ENCODE data around the gene CRAMP1. TPM values are rescaled to one million over a fixed set of nuclear protein-coding genes. Genes with fewer than 3 reads are reported as not detected.

CRAMP1 gene
- total RNA-seq, 1 donor from 2014 or later, result 22.4 TPM

- no peaks in the 10 kb centered on the region for H3K27me3 Mint-ChIP-seq
- DNase-seq (no peak), ATAC-seq (ENCODE audit: low read depth) (no peak)
- CTCF ChIA-PET, result no interaction called here
- no peaks in the 10 kb centered on the region for H3K9me3 Mint-ChIP-seq
- no peak overlapping the region for H3K27ac Mint-ChIP-seq
- H3K4me3 Mint-ChIP-seq, result no peak overlapping the region
- POLR2A ChIA-PET, result no interaction called here
- TF ChIP-seq, protein P1, sequence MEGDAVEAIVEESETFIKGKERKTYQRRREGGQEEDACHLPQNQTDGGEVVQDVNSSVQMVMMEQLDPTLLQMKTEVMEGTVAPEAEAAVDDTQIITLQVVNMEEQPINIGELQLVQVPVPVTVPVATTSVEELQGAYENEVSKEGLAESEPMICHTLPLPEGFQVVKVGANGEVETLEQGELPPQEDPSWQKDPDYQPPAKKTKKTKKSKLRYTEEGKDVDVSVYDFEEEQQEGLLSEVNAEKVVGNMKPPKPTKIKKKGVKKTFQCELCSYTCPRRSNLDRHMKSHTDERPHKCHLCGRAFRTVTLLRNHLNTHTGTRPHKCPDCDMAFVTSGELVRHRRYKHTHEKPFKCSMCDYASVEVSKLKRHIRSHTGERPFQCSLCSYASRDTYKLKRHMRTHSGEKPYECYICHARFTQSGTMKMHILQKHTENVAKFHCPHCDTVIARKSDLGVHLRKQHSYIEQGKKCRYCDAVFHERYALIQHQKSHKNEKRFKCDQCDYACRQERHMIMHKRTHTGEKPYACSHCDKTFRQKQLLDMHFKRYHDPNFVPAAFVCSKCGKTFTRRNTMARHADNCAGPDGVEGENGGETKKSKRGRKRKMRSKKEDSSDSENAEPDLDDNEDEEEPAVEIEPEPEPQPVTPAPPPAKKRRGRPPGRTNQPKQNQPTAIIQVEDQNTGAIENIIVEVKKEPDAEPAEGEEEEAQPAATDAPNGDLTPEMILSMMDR (IDR thresholded peaks at IDR 0.05), result no peak
- no peaks in the 10 kb centered on the region for H3K4me1 Mint-ChIP-seq
- intact Hi-C loops (cut with micrococcal nuclease), result no loop called here
- peaks cover 9% of the 10 kb centered on the region for H3K36me3 Mint-ChIP-seq (ENCODE audit: low read depth)
Measured at GRCh38 chr16:1601031-1601430, 11.1 kb upstream of the CRAMP1 start.

- Mint-ChIP-seq H3K9me3 (no peaks in the 10 kb centered on the region), H3K27me3 (no peaks in the 10 kb centered on the region), H3K36me3 (ENCODE audit: low read depth) (peaks cover 9% of the 10 kb centered on the region), H3K4me3 (no peak overlapping the region), H3K4me1 (no peaks in the 10 kb centered on the region), H3K27ac (no peak overlapping the region)
- CTCF ChIA-PET, result no interaction called here
- intact Hi-C loops (cut with micrococcal nuclease), result no loop called here
- TF ChIP-seq, protein P1 (IDR thresholded peaks at IDR 0.05), result no peak
- POLR2A ChIA-PET, result no interaction called here
- ATAC-seq (ENCODE audit: low read depth), result no peak
- DNase-seq, result no peak
Measured at GRCh38 chr16:1601489-1601888, 10.7 kb upstream of the CRAMP1 start.

DNA sequence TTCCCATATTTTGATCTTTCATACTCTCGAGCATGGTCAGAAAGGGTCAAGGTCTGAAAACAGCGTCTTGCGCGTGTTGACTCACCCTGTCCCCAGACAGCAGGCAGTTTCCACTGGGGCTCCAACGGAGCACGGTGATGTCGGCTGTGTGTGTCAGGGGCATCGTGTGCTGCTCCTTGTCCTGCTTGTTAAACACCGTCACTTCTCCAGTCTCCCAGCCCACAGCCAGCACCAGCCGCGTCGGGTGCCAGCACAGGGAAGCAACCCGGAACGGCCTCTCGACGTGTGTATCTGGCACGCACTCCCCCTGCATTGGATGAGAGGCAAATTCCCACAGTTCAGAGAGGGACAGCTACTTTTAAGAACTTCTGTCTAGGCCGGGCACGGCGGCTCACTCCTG, 9.9 kb upstream of the CRAMP1 start:
- no peaks in the 10 kb centered on the region for H3K4me1 Mint-ChIP-seq
- ChIA-PET POLR2A (no interaction called here), CTCF (no interaction called here)
- no peak for DNase-seq
- H3K4me3 Mint-ChIP-seq, result no peak overlapping the region
- H3K9me3 Mint-ChIP-seq, result no peaks in the 10 kb centered on the region
- no peaks in the 10 kb centered on the region for H3K27me3 Mint-ChIP-seq
- intact Hi-C loops (cut with micrococcal nuclease), result no loop called here
- peaks cover 11% of the 10 kb centered on the region for H3K36me3 Mint-ChIP-seq (ENCODE audit: low read depth)
- H3K27ac Mint-ChIP-seq, result no peak overlapping the region
- TF ChIP-seq, protein P1 (IDR thresholded peaks at IDR 0.05), result no peak
- no peak for ATAC-seq (ENCODE audit: low read depth)

DNA sequence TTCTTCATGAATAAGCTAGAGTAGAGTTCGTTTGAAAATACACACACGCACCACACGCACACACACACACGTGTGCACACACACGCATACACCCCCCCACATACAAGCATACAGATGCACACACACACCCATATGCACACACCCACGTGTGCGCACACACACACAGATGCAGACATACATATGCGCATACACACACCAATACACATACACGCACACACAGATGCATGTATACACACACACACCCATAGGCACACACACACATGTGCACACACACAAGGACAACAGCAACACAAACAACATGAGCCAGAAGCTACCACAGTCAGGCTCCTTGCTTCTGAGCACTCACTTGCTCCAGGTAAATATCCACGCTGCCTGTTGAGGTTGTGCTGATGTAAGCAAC, 5.4 kb upstream of the CRAMP1 start:
- ATAC-seq (ENCODE audit: low read depth) (no peak), DNase-seq (no peak)
- Mint-ChIP-seq H3K27ac (no peak overlapping the region), H3K36me3 (ENCODE audit: low read depth) (peaks cover 5% of the 10 kb centered on the region), H3K9me3 (no peaks in the 10 kb centered on the region), H3K4me1 (peaks cover 22% of the 10 kb centered on the region), H3K27me3 (no peaks in the 10 kb centered on the region), H3K4me3 (no peak overlapping the region)
- TF ChIP-seq, protein P1 (IDR thresholded peaks at IDR 0.05), result no peak
- ChIA-PET CTCF (no interaction called here), POLR2A (no interaction called here)
- intact Hi-C loops (cut with micrococcal nuclease), result no loop called here

DNA sequence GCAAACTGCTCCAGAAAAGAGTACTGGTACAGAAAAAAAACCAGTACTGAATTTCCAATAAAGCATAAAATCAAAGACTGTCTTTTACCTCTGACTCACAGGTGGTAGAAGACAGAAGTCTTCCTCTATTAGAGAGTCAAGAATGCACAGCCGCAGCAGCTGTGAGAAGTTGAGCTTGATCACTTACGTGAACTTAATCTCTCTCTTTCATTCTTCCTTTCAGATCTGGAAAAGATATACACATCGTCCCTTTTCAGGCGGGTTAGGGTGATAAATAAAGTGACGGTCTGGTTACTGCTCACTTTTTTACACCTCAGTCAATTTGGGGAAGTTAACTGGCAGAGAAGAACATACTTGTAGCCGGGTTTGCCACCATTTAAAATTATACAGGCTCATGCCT, 4.2 kb upstream of the CRAMP1 start:
- CTCF ChIA-PET, result no interaction called here
- TF ChIP-seq, protein P1 (IDR thresholded peaks at IDR 0.05), result no peak
- peaks cover 5% of the 10 kb centered on the region for H3K36me3 Mint-ChIP-seq (ENCODE audit: low read depth)
- ATAC-seq (ENCODE audit: low read depth), result no peak
- H3K27ac Mint-ChIP-seq, result peak overlapping the region; percentile 5
- intact Hi-C loops (cut with micrococcal nuclease), result no loop called here
- no peaks in the 10 kb centered on the region for H3K27me3 Mint-ChIP-seq
- POLR2A ChIA-PET, result interaction anchor here (0.7 kb wide), 1 partner anchor 404 kb away, joined by 5 read pairs; no protein-coding TSS in a partner anchor
- no peak overlapping the region for H3K4me3 Mint-ChIP-seq
- peaks cover 27% of the 10 kb centered on the region for H3K4me1 Mint-ChIP-seq
- H3K9me3 Mint-ChIP-seq, result no peaks in the 10 kb centered on the region
- DNase-seq, result no peak

Measured in activated B cell treated with CpG ODN at 0.5 μM for 24 hours (primary cell).